Brain microvascular endothelial cell (primary cell): ENCODE data around the gene CEP131.
A peak's percentile ranks its signal among the peaks of the same experiment; 100 is the strongest.

Experiments
- DNase-seq: peaks from one replicate; pipeline ENCODE4 v3.0.0-alpha.2; 2020
- H3K27ac ChIP-seq: fragments of 250-450 bp; sonication (Bioruptor Pico); 2 replicates; pipeline ENCODE4 v1.5.1; 2020; ENCODE audit warnings: mild to moderate bottlenecking, moderate library complexity
- H3K27me3 ChIP-seq: fragments of 250-450 bp; sonication (Bioruptor Pico); replicated peaks from 2 replicates; pipeline ENCODE4 v1.5.1; 2020; ENCODE audit warnings: mild to moderate bottlenecking
- H3K36me3 ChIP-seq: fragments of 250-450 bp; sonication (Bioruptor Pico); replicated peaks from 2 replicates; pipeline ENCODE4 v1.5.1; 2020; ENCODE audit warnings: mild to moderate bottlenecking
- H3K4me3 ChIP-seq: 2 replicates; pipeline ENCODE4 v1.5.1; 2011; ENCODE audit warnings: low read depth, mild to moderate bottlenecking, control low read depth, low read length, moderate library complexity
- CTCF ChIP-seq: IDR thresholded peaks from 2 replicates; pipeline ENCODE4 v1.5.1; 2011; ENCODE audit warnings: low read depth, mild to moderate bottlenecking, moderate library complexity, low read length, control low read depth, inconsistent platforms; ENCODE audit errors: missing control alignments
- in situ Hi-C: cut with HindIII; loops from 2 replicates; pipeline ENCODE4 v1.10.0; 2017; ENCODE audit warnings: low sequenced_read_pairs, low pct_ligation_motif_present

CEP131 gene

GRCh38 chr17:81254955-81255717 is 32.4 kb upstream of the CEP131 start:
- H3K36me3 ChIP-seq, result peaks cover 18% of the 10 kb centered on the region
- no peak overlapping the region for H3K27ac ChIP-seq

GRCh38 chr17:81253358-81254131 is 30.8 kb upstream of the CEP131 start:
- no peaks in the 10 kb centered on the region for H3K27me3 ChIP-seq
- H3K27ac ChIP-seq, result no peak overlapping the region
- H3K4me3 ChIP-seq, result no peak overlapping the region
- H3K36me3 ChIP-seq, result peaks cover 10% of the 10 kb centered on the region
- peak; percentile 84 for TF ChIP-seq CTCF
- DNase-seq, result peak; percentile 27
- in situ Hi-C loops, result no loop called here

More at GRCh38 chr17:81254955-81255717, 32.4 kb upstream of the CEP131 start:
- DNase-seq, result peak; percentile 46
- H3K4me3 ChIP-seq, result no peak overlapping the region
- TF ChIP-seq CTCF, result peak; percentile 81
- in situ Hi-C loops, result no loop called here
- H3K27me3 ChIP-seq, result no peaks in the 10 kb centered on the region

- H3K36me3 ChIP-seq, result peaks cover 10% of the 10 kb centered on the region
- no peak for TF ChIP-seq CTCF
- DNase-seq, result no peak
- H3K27ac ChIP-seq, result no peak overlapping the region
- H3K27me3 ChIP-seq, result no peaks in the 10 kb centered on the region
- in situ Hi-C loops, result no loop called here
- no peak overlapping the region for H3K4me3 ChIP-seq
Measured at GRCh38 chr17:81252987-81253329, 30.2 kb upstream of the CEP131 start.

GRCh38 chr17:81252326-81252986 is 29.7 kb upstream of the CEP131 start:
- Histone ChIP-seq H3K27ac (no peak overlapping the region), H3K4me3 (no peak overlapping the region), H3K27me3 (no peaks in the 10 kb centered on the region), H3K36me3 (peaks cover 10% of the 10 kb centered on the region)
- in situ Hi-C loops, result no loop called here
- no peak for DNase-seq
- TF ChIP-seq CTCF, result no peak

GRCh38 chr17:81251709-81252301 is 29.0 kb upstream of the CEP131 start:
- H3K27ac ChIP-seq, result no peak overlapping the region
- DNase-seq, result no peak

More at GRCh38 chr17:81251709-81252301, 29.0 kb upstream of the CEP131 start:
- in situ Hi-C loops, result no loop called here
- Histone ChIP-seq H3K36me3 (peaks cover 10% of the 10 kb centered on the region), H3K4me3 (no peak overlapping the region), H3K27me3 (no peaks in the 10 kb centered on the region)
- no peak for TF ChIP-seq CTCF
